Measurements from ENCODE around the gene FAAP100.

Gene FAAP100

GRCh38 chr17:81573794-81574642 lies 21.9 kb upstream of the FAAP100 start:
- Histone ChIP-seq H3K4me3 (replicated peaks; ENCODE audit: insufficient read depth, low read length) (no peak overlapping the region), H3K27ac (replicated peaks) (no peak overlapping the region), H3K27me3 (ENCODE audit: insufficient read depth, poor library complexity, severe bottlenecking) (no peaks in the 10 kb centered on the region)
- no peak for DNase-seq (ENCODE audit: low read depth in 1 of 2, low spot score in 1 of 2)
- TF ChIP-seq SPI1 (IDR thresholded peaks at IDR 0.05; ENCODE audit: borderline replicate concordance, low read depth) (no peak), CTCF (IDR thresholded peaks at IDR 0.05; ENCODE audit: insufficient read depth, low read length) (no peak), POLR2AphosphoS5 (IDR thresholded peaks at IDR 0.05; ENCODE audit: low read depth) (no peak), REST (IDR thresholded peaks at IDR 0.05; ENCODE audit: insufficient replicate concordance, low read depth) (no peak), GABPA (IDR thresholded peaks at IDR 0.05; ENCODE audit: low read depth) (no peak)

- Histone ChIP-seq H3K27ac (replicated peaks) (no peak overlapping the region), H3K4me3 (replicated peaks; ENCODE audit: insufficient read depth, low read length) (no peak overlapping the region), H3K27me3 (ENCODE audit: insufficient read depth, poor library complexity, severe bottlenecking) (no peaks in the 10 kb centered on the region)
- no peak for DNase-seq (ENCODE audit: low read depth in 1 of 2, low spot score in 1 of 2)
- no peak for TF ChIP-seq POLR2AphosphoS5 (IDR thresholded peaks at IDR 0.05; ENCODE audit: low read depth)
- TF ChIP-seq REST (IDR thresholded peaks at IDR 0.05; ENCODE audit: insufficient replicate concordance, low read depth) = no peak
- no peak for TF ChIP-seq SPI1 (IDR thresholded peaks at IDR 0.05; ENCODE audit: borderline replicate concordance, low read depth)
- no peak for TF ChIP-seq CTCF (IDR thresholded peaks at IDR 0.05; ENCODE audit: insufficient read depth, low read length)
- no peak for TF ChIP-seq GABPA (IDR thresholded peaks at IDR 0.05; ENCODE audit: low read depth)
Measured at GRCh38 chr17:81572563-81573168, 20.5 kb upstream of the FAAP100 start.

- Histone ChIP-seq H3K27ac (replicated peaks) (no peak overlapping the region), H3K27me3 (ENCODE audit: insufficient read depth, poor library complexity, severe bottlenecking) (no peaks in the 10 kb centered on the region), H3K4me3 (replicated peaks; ENCODE audit: insufficient read depth, low read length) (no peak overlapping the region)
- TF ChIP-seq GABPA (IDR thresholded peaks at IDR 0.05; ENCODE audit: low read depth) (no peak), CTCF (IDR thresholded peaks at IDR 0.05; ENCODE audit: insufficient read depth, low read length) (no peak)
- no peak for DNase-seq (ENCODE audit: low read depth in 1 of 2, low spot score in 1 of 2)
Measured at GRCh38 chr17:81570964-81571363, 18.8 kb upstream of the FAAP100 start.

All from HL-60 (cell line).